ENCODE results near the gene RPS24.

The RPS24 gene

DNA sequence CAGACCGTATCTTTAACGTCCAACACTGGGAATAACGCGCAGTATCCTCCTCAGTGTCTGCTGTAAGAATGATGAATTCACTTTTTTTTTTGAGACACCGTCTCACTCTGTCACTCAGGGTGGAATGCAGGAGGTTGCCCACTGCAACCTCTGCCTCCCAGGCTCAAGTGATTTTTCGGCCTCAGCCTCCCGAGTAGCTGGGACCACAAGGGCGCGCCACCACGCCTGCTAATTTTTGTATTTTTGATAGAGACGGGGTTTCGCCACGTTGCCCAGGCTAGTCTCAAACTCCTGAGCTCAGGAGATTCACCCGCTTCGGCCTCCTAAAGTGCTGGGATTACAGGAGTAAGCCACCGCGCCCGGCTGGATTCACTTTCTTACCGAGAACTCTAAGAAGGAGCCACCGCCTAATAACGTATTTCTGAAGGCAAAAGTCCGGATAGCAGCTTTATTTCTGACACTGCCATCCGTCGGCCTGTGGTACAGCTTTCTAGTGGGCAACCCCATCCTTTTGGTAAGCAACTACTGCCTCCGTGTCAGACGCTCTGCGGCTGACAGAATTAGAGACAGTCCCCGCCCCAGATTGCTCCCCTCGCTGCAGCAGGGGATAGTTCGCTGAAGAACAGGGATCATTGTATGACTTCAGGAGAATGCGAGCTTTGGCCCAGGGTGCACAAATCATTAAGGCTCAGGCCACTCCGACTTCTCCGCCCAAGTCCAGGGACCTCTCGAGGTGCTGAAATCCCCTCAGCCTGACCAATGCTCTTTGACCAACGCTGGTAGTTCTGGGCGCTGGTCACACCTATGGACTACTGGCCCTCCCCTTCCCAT, 5.0 kb upstream of the RPS24 start:
- DNase-seq = no peak

DNA sequence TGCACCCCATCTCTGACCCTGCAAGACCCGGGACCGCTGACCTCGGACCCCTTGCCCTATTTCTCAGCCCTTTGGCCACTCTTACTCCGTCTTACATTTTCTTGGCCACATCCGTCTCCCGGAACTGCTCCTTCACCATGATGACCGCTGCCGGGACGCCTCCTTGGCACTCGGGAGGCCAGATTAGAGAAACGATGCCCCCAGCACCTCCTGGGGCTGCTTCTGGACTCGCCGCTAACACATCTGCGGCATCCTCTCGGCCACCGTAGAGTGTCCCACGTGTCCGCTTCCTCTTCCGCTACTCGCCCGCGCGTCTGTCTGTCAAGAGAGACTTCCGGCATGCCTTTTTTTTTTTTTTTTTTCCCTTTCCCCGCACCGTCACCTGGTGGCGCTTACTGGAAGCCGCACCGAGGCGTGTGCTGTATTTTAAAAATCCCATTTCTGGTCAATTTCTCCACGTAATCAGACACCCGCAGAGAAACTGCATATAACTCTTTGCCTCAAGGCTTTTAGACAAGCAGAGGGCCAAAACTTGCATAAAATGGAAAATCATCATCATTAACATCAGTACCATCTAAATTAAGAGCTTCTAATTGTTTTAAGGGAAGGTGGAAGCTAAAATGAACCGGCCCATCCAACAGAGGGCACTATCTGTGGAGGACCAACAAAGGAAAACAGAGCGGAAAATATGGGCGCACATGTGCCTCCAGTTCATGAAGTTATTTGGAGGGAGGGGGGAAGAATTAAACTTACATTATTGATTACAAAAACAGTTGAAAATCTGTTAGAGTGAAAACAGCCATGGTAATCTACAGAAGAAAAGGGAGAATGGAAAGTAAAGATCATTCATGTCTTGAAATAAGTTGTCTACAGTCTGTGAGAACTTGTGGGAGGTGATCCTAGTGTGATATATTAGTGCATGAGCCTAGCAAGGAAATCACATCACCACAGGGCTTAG, 4.1 kb upstream of the RPS24 start, which contains the start of gene POLR3A:
POLR3A (minus strand) TSS at position 247 of the 958 bp plus-strand sequence; CDS start at position 139, 108 bp downstream.
- peak; percentile 92 for DNase-seq

DNA sequence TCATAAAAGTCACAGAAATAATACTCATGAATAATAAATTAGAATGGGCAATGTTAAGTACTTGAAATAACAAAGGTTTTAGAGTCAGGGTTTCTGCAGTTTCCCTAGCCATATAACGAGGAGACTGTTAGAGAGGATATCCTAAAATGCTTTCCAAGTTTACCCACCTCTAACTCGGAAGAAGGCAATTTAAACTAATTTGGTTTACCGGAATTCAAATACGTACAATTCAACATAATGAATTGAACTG, 351 bp upstream of the RPS24 start:
- DNase-seq = no peak

GRCh38 chr10:78035025-78035424, 1.4 kb downstream of the RPS24 start:
- DNase-seq = no peak

- no peak for DNase-seq
These were observed 1.8 kb downstream of the RPS24 start for GRCh38 chr10:78035437-78035836.

DNA sequence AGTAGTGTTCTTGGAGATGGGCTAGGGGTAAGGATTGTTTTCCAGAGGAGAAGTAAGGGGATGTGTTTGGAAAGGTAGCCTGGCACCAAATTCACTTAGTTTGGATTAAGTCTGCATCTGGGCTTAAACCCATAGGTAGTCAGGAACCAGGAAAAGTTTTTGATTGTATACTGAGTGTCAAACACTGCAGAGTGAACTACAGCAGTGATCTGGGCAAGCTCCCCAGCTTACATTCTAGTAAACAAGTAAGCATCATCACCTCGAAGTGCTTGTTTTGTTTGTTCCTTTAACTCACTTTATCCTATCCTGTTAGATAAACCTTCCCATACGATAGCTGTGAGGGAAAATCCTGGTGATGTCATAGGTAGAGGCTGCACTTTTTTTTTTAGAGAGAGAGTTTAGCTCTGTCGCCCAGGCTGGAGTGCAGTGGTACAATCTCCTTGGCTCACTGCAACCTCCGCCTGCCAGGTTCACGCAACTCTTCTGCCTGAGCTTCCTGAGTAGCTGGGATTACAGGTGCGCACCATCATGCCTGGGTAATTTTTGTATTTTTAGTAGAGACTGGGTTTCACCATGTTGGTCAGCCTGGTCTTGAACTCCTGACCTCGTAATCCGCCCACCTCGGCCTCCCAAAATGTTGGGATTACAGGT, 2.4 kb downstream of the RPS24 start:
- DNase-seq = no peak

- DNase-seq = no peak
These were observed 4.4 kb downstream of the RPS24 start for GRCh38 chr10:78038105-78038504.

DNA sequence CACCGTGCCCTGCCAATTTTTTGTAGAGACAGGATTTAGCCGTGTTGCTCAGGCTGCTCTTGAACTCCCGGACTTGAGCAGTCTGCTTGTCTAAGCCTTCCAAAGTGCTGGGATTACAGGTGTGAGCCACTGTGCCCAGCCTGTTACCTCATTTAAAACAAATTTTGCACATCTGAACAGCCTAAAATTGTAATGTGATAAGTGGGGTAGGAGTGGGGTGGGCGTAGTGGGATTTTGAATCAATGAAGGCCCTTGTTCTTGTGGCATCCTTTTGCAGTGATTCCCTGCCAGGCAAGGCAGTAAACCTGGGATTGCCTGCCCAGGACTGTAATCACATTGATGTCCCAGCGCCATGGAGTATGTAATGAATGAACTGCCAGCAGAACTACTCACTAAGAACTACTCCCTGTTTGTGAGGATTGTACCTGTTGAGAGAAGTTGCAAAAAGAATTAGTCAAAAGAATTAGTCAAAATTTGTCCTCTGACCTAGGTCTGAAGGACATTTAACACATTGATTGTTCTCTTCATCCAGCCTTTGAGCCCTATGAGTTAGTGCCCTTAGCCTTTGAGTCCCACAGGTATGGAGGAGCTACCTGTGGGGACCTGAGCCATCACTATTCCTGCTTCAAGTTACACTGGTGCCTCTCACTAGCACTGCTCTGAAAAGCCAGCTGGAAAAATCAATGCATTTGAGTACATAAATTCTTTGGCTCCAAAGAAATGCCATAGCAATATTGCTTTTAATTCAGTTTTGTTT, 5.3 kb downstream of the RPS24 start:
- DNase-seq = no peak

GRCh38 chr10:78039743-78040142, 6.1 kb downstream of the RPS24 start:
- no peak for DNase-seq

GRCh38 chr10:78041170-78042057, 7.8 kb downstream of the RPS24 start:
- DNase-seq = no peak

- DNase-seq = no peak
These were observed 8.5 kb downstream of the RPS24 start for GRCh38 chr10:78042058-78042751.

DNA sequence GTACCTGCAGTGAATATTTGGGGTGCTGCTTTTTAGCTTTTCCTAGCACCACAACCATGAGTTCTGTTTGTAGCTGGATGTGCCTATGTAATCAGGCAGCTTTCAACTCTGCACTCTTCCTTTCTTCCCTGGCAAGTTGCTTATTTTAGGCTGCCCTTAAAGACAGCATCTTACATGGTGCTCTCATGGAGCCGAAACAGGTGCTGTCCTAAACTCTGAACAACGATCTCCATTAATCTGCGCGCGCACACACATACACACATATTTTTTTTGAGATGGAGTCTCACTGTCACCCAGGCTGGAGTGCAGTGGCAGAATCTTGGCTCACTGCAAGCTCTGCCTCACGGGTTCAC, 9.1 kb downstream of the RPS24 start:
- no peak for DNase-seq

- DNase-seq = no peak
These were observed 10.5 kb downstream of the RPS24 start for GRCh38 chr10:78044179-78044578.

- DNase-seq = no peak
These were observed 11.0 kb downstream of the RPS24 start for GRCh38 chr10:78044699-78045098.

DNA sequence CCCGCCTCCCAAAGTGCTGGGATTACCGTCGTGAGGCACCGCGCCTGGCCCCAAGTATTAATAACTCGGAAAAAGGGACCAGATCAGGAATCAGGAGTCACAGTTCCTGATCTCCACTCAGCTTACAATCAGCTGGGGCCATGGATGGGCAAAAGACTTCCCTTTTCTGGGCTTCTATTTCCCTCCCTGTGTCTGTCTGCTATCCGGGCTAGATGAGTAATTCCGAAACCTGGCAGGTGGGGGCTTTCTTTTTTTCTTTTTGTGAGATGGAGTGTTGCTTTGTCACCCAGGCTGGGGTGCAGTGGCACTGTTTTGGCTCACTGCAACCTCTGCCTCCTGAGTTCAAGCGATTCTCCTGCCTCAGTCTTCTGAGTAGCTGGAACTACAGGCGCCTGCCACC, 11.6 kb downstream of the RPS24 start:
- DNase-seq = no peak

DNA sequence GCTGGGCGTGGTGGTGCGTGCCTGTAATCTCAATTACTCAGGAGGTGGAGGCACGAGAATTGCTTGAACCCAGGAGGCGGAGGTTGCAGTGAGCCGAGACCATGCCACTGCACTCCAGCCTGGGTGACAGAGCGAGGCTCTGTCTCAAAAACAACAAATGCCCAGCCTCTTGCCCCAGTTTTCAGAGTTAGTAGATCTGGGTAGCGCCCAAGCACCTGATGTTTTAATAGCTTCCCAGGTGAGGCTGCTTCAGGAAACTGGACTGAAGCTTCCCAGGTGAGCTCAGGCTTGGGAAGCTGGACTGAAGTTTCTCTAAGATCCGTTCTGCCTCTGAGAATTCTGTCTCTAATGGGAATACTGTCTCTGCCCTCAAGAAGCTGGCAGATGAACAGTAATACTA, 12.2 kb downstream of the RPS24 start:
- DNase-seq = no peak

DNA sequence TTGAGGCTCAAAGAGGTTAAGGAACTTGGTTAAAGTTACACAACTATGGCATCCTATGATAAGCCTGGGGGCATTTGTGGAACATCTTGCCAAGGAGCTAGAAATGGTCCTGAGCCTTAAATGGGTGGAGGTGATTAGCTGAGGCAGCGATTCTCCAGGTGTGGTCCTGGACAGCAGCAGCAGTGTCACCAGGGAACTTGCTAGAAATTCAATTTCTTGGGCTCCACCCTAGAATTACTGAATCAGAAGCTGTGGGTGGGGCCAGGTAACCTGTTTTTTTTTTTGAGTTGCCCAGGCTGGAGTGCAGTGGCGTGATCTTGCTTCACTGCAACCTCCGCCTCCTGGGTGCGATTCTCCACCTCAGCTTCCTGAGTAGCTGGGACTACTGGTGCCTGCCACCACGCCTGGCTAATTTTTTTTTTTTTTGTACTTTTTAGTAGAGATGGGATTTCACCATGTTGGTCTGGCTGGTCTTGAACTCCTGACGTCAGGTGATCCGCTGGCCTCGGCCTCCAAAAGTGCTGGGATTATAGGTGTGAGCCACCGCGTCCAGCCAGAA, 13.1 kb downstream of the RPS24 start:
- DNase-seq = no peak

DNA sequence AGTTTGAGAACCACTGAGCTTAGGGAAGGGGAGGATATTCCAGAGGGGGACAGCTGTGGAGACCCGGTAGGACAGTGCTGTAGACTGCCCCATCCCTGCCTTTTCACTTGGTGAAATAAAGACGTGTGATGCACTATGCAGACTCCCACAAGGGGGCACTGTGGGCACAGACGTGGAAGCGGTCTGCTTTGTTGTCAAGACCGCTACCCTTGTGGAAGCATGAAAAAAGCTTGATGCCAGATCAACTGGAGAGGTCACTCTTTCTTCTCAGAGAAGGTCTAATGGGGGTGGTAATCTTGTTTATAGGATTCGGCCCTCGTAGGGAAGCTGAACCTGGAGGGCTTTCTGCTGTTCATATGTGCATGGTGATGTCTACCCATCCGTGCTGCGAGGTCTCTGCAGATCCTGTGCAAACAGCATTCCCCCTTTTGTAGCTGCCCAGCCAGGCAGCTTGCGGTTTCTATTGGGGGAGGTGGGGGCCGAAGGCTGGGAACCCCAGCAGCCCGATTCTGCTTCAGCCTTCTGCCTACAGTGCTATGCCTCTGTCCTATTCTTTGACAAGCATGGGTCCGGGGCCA, 13.7 kb downstream of the RPS24 start:
- peak; percentile 49 for DNase-seq

GRCh38 chr10:78049851-78050250, 16.2 kb downstream of the RPS24 start:
- DNase-seq = no peak

DNA sequence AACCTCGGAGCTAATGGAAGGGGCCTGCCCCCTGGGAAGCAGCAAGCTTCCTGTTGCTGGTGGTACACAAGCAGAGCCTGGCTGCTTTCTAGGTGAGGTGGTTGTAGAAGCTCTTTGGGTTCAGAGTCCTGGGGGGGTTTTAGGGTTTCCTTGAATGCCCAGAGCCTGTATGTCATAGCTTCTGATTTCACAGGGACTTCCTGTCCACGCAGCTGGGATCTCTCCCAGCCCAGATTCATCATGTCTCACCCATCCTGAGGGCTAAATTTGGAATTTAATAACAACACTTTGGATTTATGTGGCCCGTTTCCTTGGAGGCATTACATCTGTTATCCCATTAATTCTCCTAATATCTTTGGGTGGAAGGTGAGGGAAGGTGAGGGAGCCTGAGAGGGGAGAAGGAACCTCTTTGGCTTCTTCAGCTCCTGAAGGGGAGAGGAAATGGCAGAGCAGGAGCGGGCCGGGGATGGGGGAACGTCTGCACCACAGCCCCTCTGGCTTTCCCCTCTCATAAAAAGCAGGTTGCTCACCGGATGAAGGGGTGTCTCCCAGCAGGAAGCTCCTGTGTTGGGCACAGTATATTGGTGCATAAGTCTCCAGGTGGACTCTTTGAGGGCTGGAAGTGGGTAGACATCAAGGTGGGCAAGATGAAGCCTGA, 19.7 kb downstream of the RPS24 start:
- DNase-seq = no peak

Measured in NCI-H510A (cell line).